Hippocampal formation (tissue), 2 donors: ENCODE results near the gene RXRG.
"Not testable (repeated sequence)": the region's sequence is repeated elsewhere in the genome, so short reads cannot be mapped to it uniquely, and the experiment has no call there.

Source experiments
- DNase-seq, 2 donors: peaks; one replicate each; lab custom pipeline; 2025; lab: John Stamatoyannopoulos, UW

RXRG gene

DNA sequence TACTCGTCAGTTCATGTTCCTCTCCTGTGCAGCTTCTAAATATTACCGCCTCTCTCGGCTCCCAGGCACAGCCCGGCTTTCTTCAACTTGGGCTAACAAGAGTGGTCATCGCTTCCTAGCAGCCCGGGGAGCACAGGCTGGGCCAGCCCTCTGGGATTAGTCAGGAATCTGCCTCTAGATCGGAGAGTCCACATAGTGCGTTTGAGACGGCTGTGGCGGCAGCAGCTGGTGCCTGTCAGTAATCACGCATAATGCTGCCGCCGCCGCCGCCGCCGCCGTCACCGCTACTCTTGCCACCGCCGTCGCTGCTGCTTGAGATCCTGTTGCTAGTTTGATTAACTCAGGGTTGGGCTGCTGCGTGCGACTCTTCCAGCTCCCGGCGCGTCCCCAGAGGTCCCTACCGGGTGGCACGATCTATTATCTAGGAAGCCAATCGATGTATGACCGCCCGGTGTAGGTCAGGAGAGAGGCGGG, at the start of gene RXRG:
Gene RXRG, minus strand, starts transcription at position 230 of the 474 bp plus-strand sequence. CDS start 233 bp downstream, outside the sequence.
- peak in 1 of 2 donors; percentile 26 for DNase-seq

DNA sequence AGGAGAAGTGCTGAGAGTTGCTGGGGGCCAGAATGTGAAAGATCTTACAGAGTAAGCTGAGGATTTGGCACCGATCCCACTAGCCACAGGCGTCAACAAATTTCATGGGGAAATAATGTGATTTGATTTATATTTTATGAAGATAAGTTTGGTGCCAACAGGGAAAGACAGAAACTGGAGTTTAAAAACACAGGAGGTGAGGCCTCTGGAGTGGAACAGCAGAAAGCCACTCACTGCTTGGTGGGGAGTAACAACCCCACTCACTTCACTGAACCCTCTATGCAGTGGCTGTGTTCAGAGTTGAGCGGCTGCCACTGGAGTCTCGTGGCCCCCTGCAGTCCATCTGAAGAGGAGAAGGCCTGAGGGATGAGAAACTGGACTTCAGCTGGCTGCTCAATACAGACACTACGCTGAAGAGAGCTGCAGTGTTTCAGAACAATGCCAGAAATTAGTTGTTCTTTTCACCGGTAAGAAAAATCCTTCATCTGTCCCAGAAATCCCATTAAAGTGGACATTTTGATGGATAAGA, 48.0 kb upstream of the RXRG start:
- no peak for DNase-seq

DNA sequence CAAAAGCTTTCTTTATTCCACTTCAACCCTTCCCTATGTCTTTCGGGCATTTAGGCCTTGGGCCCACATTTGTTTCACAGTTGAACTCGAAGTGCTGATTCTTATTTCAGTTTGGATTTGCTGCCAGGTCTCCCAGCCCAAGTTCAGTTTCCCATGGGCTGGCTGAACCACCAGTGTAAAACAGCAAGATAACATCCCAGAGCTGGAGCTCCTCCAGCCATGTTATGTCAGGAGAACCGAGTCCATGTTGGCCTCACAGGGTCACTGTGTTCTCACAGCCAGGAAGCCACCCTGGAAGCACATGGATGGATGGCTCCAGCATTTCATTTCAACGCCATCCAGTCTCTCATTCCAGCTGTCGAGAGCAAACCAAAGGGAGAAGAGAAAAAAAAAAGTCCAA, 45.2 kb upstream of the RXRG start:
- DNase-seq = no peak

DNA sequence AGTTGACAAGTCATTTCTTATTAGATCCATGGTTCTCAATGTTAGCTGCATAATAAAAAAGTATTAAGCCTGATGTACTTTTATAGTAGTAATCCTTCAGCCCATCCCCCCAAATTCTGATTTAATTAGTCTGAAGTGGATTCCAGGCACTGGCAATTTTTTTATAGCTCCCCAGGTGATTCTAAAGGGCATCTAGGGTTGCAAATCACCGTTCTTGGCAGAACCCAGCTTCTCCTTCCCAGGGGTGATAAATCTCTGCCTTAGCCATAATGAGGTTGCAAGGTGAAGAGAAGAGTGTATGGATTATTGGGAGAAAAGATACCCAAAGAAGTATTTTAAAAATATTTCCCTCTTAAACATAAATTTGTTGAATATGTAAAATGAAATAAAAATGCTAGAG, 43.0 kb upstream of the RXRG start:
- DNase-seq = no peak

DNA sequence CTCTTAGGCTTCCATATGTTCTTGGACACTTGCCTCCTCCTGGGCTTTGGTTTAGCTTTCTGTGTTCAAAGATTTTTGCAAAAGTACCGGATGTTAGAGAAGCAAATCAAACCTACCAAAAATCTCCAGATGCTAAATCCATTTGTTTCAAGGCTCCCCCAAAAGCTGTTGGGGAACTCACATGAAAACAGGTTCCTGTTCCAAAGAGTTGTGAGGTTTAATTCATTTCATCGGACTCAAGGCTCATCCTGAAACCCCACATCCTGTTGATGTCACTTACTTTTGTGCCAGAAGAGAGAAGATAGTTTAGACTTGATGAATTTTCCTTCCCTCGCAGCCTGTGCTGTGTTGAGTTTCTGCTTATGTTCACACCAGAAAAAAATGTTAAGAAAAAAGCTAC, 41.7 kb upstream of the RXRG start:
- no peak for DNase-seq

DNA sequence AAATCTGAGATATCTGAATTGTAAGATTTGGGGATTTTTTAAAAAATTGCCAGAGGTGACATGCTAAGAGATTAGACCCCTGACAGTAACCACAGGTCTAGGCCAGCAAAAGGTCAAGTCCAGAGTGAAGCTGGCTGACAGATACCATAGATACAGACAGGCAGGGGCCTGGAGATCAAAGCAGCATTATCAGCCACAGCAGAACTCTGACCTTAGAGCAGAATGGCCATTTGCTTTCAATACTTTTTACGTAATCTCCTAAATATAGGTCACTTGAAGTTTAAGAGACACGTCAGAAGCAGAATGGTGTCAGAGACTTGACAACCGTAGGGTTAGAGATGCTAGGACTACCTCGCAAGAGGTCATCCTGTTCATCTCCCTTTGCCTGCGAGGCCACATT, 40.8 kb upstream of the RXRG start:
- DNase-seq = no peak

DNA sequence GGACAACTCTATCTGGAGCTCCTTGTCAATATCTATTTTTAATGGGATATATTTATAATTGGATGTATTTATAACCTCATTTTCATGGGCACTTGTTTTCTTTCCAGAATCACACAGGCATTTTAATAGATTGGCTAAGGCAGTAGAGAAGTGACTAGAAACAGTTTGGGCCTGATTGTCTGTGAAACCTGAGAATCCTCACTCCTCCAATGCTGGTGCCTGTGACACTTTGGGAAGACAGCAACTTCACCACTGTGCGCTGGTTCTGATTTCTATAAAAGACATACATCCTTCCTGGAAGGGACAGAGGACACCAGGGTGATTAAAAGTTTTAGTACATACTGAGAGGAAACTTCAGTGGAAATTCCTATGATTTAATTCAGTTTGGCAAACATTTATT, 39.6 kb upstream of the RXRG start:
- DNase-seq = no peak

DNA sequence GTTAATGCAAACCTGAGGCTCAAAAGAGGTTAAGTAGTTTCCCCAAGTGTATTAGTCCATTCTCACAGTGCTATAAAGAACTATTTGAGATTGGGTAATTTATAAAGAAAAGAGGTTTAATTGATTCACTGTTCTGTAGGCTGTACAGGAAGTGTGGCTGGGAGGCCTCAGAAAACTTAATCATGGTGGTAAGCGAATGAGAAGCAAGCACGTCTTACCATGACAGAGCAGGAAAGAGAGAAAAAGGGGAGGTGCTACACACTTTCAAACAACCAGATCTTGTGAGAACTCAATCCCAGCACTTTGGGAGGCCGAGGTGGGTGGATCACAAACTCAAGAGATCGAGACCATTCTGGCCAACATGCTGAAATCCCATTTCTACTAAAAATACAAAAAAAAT, 38.5 kb upstream of the RXRG start:
- no peak for DNase-seq

DNA sequence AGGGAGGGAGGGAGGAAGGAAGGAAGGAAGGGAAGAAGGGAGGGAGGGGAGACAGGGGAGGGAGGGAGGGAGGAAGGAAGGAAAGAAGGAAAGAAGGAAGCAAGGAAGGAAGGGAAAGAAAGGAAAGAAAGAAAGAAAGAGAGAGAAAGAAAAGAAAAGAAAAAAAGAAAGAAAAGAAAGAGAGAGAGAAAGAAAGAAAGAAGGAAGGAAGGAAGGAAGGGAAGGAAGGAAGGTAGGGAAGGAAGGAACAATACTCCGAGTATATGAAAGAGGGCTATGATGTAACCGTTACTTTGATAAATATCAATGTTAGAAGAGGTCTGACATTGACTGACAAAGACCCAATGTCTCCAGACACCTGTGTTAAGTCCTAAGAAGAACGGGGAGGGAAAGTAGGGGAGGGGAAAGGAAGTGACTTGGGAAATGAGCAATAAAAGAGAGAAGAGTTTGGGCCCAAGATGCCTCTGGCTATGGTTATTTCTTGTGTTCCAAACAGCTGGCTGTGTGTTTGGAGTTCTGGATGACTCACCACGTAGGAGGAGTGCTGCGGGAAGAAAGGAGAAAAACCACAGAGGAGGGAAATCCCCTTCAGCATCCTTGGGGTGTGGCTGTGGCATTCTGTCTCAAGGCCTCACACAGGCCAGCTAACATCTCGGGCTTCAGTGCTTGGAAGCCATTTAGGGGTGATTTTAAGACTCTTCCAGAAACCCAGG, 37.0 kb upstream of the RXRG start:
- no peak for DNase-seq

DNA sequence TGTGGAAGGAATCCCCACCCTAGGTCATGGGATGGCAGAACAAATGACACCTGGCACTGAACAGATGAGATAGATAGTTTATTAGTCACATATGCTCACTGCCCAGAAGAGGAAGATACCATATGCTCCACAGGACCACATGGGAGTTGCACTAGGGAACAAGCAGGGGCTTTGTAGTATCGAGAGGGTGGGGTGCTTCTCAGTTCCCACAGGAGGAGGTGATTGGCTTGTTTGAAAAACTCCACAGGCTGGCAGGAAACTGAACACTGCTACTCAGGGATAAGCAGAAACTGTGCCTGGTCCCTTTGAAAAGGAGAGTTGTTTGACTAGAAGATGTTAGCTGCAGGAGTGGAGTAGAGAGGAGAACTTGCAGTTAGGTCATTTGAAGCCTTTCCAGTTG, 31.9 kb upstream of the RXRG start:
- DNase-seq = no peak

DNA sequence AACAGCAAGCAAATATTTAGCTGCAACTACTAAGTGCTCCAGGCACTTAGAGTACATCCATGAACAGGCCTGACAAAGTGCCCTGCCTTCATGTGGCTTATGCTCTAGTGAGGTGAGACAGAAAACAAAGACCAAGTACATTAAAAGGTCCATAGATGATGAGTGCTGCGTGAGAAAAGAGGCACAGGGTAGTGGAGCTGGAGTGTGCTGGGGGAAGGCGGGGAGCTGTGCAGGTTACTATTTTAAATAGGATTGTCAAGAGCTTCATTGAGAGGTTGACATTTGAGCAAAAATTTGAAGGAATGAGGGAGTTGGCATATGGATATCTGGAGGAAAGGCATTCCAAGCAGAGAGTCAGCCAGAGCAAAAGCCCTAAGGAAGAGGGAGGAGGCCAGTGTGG, 29.3 kb upstream of the RXRG start:
- DNase-seq = no peak

DNA sequence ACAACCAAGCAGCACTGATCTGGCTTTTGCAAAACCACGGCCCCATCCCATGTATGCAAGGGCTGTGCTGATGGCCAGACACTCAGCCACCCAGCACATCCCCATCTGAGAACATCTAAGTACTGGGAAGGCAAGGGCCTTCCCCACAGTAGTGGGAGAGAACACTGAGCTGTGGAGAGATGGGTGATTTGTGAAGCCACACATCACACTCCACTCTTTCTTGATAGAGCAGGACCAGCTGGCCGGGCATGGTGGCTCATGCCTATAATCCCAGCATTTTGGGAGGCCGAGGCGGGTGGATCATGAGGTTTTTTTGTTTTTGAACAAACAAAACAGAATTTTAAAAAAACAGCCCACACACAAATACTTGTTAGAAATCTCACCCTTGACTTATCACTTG, 28.2 kb upstream of the RXRG start:
- DNase-seq = no peak

DNA sequence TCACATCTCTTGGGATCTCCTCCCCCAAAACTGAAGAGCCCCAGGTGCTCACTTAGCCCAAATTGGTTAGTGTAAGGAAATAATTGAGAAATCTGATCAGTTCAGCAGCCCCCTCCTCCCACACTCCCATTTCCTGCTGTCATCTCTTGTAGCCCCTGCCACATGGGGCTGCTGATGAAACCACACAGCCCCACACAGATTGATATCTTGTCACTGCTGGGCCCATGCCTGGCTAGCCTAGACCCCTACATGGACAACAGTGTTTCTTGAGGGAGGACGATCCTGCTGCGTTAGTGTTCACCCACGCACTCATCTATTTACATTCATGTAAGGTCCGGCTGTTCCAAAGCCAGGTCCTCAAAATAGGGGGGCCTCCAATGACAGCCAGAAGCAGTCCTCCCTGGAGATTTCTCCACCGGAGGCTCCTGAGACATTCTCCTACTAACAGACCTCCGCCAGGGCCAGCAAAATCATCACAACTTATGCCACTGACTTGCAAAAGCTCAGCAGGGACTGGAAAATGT, 23.9 kb upstream of the RXRG start:
- no peak for DNase-seq

DNA sequence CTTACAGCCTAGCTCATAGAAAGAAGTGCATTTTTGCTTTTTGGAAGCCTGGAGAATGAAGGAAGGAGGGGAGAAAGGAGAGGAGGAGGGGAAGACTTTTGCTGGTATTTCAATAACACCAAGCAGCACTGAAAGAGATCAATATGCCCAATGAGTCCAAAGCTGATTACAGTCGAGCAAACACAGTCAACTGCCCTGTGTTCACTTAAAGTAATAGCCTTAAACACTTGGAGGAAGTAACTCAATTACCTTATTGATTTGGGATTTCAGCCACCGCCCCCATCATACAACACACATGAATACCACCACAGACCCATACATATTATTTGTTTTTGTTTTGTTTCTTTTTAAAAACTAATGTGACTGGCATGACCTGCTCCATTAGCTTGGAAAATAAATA, 23.3 kb upstream of the RXRG start:
- DNase-seq = no peak

DNA sequence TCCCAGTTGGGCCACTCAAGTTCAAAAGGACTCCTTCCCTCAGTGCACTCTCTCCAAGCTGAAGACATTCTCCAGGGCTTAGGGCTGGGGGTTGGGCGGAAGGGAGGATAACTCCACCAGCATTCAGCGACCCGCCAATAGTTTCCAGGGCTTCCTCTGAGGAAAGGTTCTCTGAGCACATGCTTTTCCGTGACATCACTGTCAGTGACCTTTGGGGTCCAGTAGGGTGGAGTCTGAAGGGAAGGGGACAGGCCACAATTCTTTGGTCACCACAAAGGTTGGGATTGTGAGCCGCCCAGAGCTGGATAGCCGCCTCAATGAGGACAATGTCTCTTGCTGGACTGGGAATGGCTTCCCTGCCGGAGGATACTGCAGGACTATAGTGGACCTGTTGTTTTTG, 22.8 kb upstream of the RXRG start:
- peak in 1 of 2 donors; percentile 7 for DNase-seq

DNA sequence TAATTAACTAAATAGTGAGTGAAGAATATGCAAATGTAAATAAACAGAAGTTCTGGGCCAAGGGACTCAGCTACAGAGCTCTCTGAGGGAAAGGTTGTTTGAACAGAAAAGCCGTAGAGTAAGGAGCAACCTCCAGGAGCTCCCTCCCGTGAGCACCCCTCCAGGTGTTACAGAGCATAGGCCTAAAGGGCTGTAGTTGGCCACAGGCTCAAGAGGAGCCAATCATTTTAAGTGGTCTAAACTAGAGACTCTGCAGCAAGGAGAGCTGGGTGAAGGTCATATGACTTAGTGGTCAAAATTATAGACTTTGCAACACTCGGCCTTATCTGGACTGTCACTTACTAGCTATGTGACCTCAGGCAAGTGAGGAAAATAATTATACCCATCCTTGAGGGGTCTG, 19.1 kb upstream of the RXRG start:
- DNase-seq = no peak

DNA sequence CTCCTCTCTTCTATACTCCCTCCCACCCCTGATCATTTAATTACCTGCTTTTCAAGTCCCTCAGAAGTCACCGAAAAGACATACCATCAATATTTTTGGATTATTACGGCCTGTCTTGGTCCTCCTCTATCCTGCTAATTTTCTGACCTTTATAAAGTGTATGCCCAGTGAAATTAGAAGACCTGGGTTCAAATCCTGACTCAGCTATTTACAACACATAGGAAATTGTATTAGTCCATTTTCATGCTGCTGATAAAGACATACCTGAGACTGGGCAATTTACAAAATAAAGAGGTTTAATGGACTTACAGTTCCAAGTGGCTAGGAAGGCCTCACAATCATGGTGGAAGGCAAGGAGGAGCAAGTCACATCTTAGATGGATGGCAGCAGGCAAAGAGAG, 14.8 kb upstream of the RXRG start:
- DNase-seq = not testable (repeated sequence)

DNA sequence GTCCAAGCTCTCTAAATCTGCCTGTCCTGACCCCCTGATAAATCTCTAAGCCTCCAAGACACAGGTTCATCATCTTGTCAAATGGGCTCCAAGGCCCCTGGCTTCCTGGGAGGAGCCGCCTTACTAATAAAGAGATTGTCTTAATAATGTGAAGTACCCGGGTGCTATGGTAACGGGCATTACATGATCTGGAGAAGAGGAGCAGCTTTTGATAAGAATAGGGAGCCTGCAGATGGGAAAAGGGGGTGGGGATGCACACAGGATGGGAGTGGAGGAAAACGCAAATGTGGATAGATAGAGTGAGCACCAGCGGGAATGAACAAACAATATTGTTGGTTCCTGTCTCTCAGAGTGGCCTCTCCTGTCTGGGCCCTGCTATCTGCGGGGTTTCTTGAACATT, 11.9 kb upstream of the RXRG start:
- no peak for DNase-seq

DNA sequence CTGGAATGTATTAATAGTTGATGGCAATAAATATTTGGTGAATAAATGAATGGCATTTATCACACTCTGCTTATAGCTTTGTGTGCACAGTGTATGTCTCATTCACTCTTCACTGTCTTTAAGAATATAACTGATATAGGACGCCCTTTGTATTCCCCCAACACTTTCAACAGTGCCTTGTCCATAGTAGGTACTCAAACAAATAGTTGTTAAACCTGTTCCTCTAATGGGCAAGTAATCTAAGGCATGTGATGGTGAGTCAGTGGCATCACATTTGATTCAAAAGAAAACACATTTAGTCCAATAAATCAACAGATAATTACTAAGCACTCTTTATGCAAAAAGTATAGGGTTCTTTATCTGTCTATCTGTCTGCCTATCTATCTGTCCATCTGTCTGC, 11.2 kb upstream of the RXRG start:
- DNase-seq = no peak

DNA sequence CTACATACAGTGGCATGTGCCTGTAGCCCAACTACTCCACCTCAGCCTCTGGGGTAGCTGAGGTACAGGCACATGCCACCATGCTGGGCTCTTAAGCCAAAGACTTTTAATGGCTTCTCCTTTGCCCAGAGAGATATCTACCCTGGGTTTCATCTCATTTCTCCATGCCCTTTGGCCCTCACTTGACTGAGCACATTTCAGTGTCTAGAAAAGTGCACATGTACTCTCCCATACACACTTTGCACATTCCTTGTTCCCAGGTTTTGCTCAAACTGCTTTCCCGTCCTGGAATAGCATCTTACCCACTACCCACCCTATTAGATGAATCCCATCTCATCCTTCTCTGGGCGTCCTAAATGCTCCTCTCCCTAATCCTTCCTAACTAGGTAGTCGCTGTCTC, 10.2 kb upstream of the RXRG start:
- DNase-seq = no peak

DNA sequence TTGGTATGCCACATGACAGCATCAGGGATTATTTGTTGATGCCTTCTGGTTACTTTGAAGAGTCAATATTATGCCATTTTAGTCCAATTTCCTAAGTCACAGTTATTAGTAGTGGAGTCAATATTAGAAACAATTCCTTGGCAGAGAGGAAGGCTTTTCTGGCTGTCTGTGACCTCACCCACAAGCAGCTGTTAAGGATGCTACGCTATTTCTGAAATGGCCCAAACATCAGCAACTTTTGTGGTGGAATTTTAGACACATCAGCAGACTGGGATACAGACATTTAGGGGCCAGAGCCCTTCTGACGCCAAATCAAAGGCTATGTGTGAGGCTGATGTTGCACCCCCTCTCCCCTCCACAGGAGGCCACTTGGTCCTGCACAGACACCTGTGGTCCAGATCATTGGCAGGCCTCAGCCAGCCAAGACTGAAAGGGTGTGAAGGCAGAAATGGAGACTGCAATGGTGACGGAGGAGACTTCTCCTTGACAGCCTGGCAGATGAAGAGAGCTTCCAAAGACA, 9.2 kb upstream of the RXRG start:
- no peak for DNase-seq

DNA sequence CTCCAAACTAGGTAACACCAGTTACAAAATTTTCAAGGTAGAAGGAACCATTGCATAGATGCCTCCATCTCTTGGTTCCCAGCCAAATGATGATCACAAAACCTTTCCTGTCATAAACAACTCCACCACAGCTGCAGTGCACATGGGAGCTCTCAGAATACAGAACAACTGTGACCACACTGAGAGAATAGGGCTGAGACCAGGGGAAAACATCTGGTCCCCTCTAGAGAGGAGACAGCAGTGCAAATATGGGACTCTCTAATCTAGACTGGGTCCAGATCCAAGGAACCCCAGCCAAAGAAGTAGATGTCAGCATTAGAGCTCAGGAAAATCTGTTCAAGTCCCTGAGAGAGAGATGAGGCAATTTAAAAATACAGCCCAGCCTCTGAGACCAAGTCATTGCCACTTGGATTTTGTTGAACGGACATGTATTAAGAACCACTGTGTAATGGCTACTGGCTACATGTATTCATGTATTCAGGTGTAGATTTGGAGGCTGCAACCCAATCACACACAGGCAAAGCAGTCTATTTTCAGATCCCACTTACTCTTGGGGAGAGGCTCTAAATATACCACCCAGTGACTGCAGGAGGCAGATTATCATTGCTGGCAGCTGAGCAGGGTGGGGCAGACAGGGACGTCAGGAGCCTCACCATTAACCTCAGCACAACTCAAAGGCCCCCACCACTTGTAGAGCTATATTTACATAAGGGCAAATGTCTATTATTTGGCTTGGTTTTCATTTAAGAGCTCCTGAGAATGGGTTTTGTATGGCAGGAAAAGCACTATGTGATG, 7.6 kb upstream of the RXRG start:
- no peak for DNase-seq

DNA sequence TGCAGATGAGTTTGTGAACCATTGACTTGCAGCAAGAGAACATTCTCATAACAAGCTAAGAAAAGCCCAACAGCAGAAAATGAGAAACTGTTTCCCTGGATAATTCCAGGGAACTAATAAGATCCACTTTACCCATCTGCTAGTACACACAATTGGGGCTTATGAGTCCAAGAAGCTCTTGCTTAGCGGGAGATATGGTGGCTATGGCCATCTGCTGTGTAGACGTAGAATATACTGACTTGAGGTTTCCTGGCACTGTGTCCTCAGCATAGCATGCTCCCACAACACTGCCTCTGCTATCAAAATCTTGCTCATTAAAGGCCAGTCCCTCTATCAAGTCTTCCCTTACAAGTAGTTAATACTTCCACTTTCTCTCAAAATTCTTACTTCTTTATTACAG, 6.8 kb upstream of the RXRG start:
- DNase-seq = no peak
